Astrocyte (in vitro differentiated cells and primary cell): ENCODE measurements around the gene MET. TPM values are rescaled to one million over a fixed set of nuclear protein-coding genes. Genes with fewer than 3 reads are reported as not detected.

Experiments
- DNase-seq: peaks from one replicate; pipeline ENCODE4 v3.0.0-alpha.2; 2010; ENCODE audit warnings: low read depth
- FAIRE-seq: peaks from 2 replicates; lab custom pipeline; 2011; peaks lifted over from hg19 to GRCh38; lab: Jason Lieb, UNC
- H2AFZ ChIP-seq: 2 replicates; pipeline ENCODE4 v1.6.0; 2012; ENCODE audit warnings: low read depth, low read length, inconsistent platforms
- H3K27ac ChIP-seq: 2 replicates; pipeline ENCODE4 v1.5.1; 2011; ENCODE audit warnings: low read depth, low read length, inconsistent platforms
- H3K27me3 ChIP-seq: 2 replicates; pipeline ENCODE4 v1.6.0; 2011; ENCODE audit warnings: low read length, inconsistent platforms; ENCODE audit not compliant: insufficient read depth
- H3K36me3 ChIP-seq: 2 replicates; pipeline ENCODE4 v1.5.1; 2011; ENCODE audit warnings: low read length, inconsistent platforms; ENCODE audit not compliant: insufficient read depth
- H3K4me1 ChIP-seq: 2 replicates; pipeline ENCODE4 v1.5.1; 2011; ENCODE audit warnings: low read length, inconsistent platforms; ENCODE audit not compliant: insufficient read depth
- H3K4me2 ChIP-seq: 2 replicates; pipeline ENCODE4 v1.6.0; 2012; ENCODE audit warnings: low read length, inconsistent platforms
- H3K4me3 ChIP-seq: 2 replicates; pipeline ENCODE4 v1.5.1; 2011; ENCODE audit warnings: low read depth, mild to moderate bottlenecking, low read length, inconsistent platforms; ENCODE audit not compliant: insufficient read depth
- H3K79me2 ChIP-seq: 2 replicates; pipeline ENCODE4 v1.6.0; 2012; ENCODE audit warnings: mild to moderate bottlenecking, low read length, inconsistent platforms; ENCODE audit not compliant: insufficient read depth
- H3K9ac ChIP-seq: 2 replicates; pipeline ENCODE4 v1.6.0; 2012; ENCODE audit warnings: mild to moderate bottlenecking, low read length, inconsistent platforms
- H3K9me3 ChIP-seq: 2 replicates; pipeline ENCODE4 v1.5.1; 2012; ENCODE audit warnings: low read depth, mild to moderate bottlenecking, low read length, inconsistent platforms; ENCODE audit not compliant: insufficient read depth
- H4K20me1 ChIP-seq: 2 replicates; pipeline ENCODE4 v1.6.0; 2012; ENCODE audit warnings: low read length, inconsistent platforms; ENCODE audit not compliant: insufficient read depth
- H3K27ac Mint-ChIP-seq: one replicate; pipeline ENCODE4 v1.8.0; 2021; ENCODE audit warnings: mild to moderate bottlenecking, mixed read lengths; ENCODE audit not compliant: unreplicated experiment
- H3K27me3 Mint-ChIP-seq: one replicate; pipeline ENCODE4 v1.8.0; 2021; ENCODE audit warnings: low read depth, mixed read lengths; ENCODE audit not compliant: unreplicated experiment
- H3K36me3 Mint-ChIP-seq: one replicate; pipeline ENCODE4 v1.8.0; 2021; ENCODE audit warnings: low read depth, mixed read lengths; ENCODE audit not compliant: unreplicated experiment
- H3K4me1 Mint-ChIP-seq: one replicate; pipeline ENCODE4 v1.8.0; 2021; ENCODE audit warnings: low read depth, mixed read lengths; ENCODE audit not compliant: unreplicated experiment
- H3K4me3 Mint-ChIP-seq: one replicate; pipeline ENCODE4 v1.8.0; 2021; ENCODE audit warnings: mild to moderate bottlenecking, moderate library complexity, mixed read lengths; ENCODE audit not compliant: unreplicated experiment
- H3K9me3 Mint-ChIP-seq: one replicate; pipeline ENCODE4 v1.8.0; 2021; ENCODE audit warnings: mild to moderate bottlenecking, mixed read lengths; ENCODE audit not compliant: unreplicated experiment
- CTCF ChIP-seq: IDR thresholded peaks from 2 replicates; pipeline ENCODE4 v1.5.1; 2011; ENCODE audit warnings: low read depth, mild to moderate bottlenecking, inconsistent platforms, low read length, moderate library complexity; ENCODE audit not compliant: insufficient read depth
- EZH2 ChIP-seq: IDR thresholded peaks from 2 replicates; pipeline ENCODE4 v1.6.1; 2012; ENCODE audit warnings: mild to moderate bottlenecking, low read length, inconsistent platforms; ENCODE audit not compliant: insufficient read depth
- total RNA-seq: library from RNA; stranded (reverse); gene quantifications from 2 replicates; pipeline ENCODE4 v1.2.1, GENCODE V29; 2021

Gene MET
- total RNA-seq, 1 donor from 2014 or later, result 8.2 TPM

GRCh38 chr7:116724560-116725231 is 52.7 kb downstream of the MET start:
- H3K4me3 ChIP-seq, result no peak overlapping the region
- no peak overlapping the region for H3K27ac ChIP-seq
- H3K9ac ChIP-seq, result no peak overlapping the region
- H4K20me1 ChIP-seq, result peaks cover 3% of the 10 kb centered on the region
- Mint-ChIP-seq H3K27ac (no peak overlapping the region), H3K4me1 (no peaks in the 10 kb centered on the region), H3K9me3 (peaks cover 1% of the 10 kb centered on the region), H3K36me3 (no peaks in the 10 kb centered on the region), H3K27me3 (peaks cover 7% of the 10 kb centered on the region), H3K4me3 (no peak overlapping the region)
- FAIRE-seq (no peak), DNase-seq (no peak)
- H3K9me3 ChIP-seq, result no peaks in the 10 kb centered on the region
- peaks cover 3% of the 10 kb centered on the region for H3K79me2 ChIP-seq
- no peaks in the 10 kb centered on the region for H3K27me3 ChIP-seq
- H3K4me1 ChIP-seq, result no peaks in the 10 kb centered on the region
- TF ChIP-seq EZH2 (no peak), CTCF (no peak)
- no peaks in the 10 kb centered on the region for H3K36me3 ChIP-seq
- no peak overlapping the region for H2AFZ ChIP-seq
- H3K4me2 ChIP-seq, result no peak overlapping the region

GRCh38 chr7:116726149-116726548 is 54.2 kb downstream of the MET start:
- FAIRE-seq, result no peak
- H3K27ac Mint-ChIP-seq, result no peak overlapping the region

More at GRCh38 chr7:116726149-116726548, 54.2 kb downstream of the MET start:
- Histone ChIP-seq H3K4me1 (no peaks in the 10 kb centered on the region), H2AFZ (no peak overlapping the region), H3K27me3 (no peaks in the 10 kb centered on the region), H3K27ac (no peak overlapping the region), H4K20me1 (peaks cover 3% of the 10 kb centered on the region), H3K9ac (no peak overlapping the region), H3K79me2 (peaks cover 7% of the 10 kb centered on the region), H3K4me2 (no peak overlapping the region), H3K9me3 (no peaks in the 10 kb centered on the region), H3K4me3 (no peak overlapping the region), H3K36me3 (no peaks in the 10 kb centered on the region)
- H3K9me3 Mint-ChIP-seq, result peaks cover 1% of the 10 kb centered on the region
- peaks cover 10% of the 10 kb centered on the region for H3K27me3 Mint-ChIP-seq
- H3K36me3 Mint-ChIP-seq, result no peaks in the 10 kb centered on the region
- DNase-seq, result no peak
- TF ChIP-seq EZH2 (no peak), CTCF (no peak)
- H3K4me1 Mint-ChIP-seq, result peaks cover 10% of the 10 kb centered on the region
- no peak overlapping the region for H3K4me3 Mint-ChIP-seq
